Right kidney (tissue), 1 donor: ENCODE data around the gene HSD11B1.
A peak's percentile ranks its signal among the peaks of the same experiment; 100 is the strongest.

Experiments
- DNase-seq: peaks from one replicate; pipeline ENCODE4 v3.0.0-alpha.2; 2016

HSD11B1 gene

DNA sequence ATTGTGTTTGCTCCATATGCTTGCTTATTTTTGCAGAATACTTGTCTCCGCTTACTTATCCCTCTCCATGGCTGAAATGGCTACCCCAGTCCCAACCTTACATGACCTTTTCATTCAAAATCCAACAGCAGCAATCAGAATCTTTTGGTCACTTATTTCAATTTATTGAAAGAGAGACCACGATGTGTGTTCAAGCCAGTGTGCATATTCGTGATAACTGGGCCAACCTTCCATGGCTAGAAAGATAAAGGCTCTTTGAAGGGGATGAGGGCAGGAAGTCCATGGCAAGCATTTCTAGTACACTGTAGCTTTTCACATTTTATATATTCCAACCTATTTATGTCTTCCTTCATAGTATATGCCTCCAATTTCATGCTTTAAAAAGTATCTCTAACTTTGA lies 23.1 kb downstream of the HSD11B1 start:
- DNase-seq, result no peak

DNA sequence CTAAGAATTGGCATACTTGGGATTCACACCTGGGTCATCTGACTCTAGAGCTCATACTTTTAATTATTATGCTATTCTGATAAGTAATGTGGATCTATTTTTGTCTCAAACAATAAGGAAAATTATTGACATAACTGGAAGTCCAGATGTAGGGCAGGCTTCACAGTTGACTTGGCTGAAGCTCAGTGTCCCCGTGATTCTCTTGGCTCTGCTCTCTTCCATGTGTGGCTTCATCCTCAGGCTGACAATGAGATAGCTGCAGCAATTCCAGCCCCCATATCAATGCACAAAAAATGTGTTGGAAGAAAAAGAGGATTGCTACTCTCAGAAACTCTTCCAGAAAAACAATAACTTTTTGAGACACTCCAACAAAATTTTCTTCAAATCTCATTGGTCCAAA lies 23.8 kb downstream of the HSD11B1 start:
- DNase-seq, result no peak

GRCh38 chr1:209729436-209729835 lies 24.8 kb downstream of the HSD11B1 start:
- no peak for DNase-seq

DNA sequence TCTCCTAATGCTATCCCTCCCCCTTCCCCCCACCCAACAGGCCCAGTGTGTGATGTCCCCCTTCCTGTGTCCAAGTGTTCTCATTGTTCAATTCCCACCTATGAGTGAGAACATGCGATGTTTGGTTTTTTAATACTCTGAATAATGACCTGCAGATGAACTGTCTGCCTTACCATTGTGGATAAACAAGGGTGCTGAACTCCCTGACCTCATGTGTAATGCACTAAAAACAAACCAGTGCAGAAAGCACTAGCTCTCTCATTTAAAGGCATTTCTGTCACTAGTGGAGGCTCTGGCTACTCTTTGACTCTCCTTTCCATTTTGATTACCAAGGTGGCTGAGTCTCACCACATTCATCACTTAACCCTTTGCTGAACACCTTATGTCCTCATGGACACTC lies 28.1 kb downstream of the HSD11B1 start:
- DNase-seq, result no peak

- no peak for DNase-seq
Observed at GRCh38 chr1:209733409-209734192, 29.0 kb downstream of the HSD11B1 start.

DNA sequence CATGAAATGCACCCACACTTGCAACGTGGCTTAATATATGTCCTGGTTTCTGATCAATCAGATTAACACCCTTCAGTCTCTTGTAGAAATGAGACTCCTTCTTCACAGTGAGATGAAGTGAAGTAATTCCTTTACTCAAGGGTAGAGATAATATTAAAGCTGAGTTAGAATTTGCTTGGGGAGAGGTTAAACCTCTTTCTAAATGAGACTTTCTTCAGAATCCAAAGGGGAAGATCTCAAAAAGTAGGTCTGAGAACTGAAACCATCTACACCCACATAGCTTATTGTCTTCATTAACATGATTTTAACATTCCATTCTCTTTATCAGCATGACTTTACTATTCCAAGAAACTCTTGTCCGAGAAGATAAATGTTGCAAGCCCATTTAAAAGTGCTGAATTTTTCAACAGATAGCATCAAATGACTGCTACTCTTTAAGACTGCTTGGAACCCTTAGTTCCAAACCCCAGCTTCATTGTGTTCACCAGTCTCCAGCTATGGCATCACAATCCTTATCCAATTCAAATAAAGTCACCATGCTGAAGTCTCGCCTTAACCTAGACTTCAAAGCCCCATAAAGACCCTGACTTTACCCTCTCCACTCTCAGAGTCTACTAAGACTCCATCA lies 32.0 kb downstream of the HSD11B1 start:
- DNase-seq, result no peak

DNA sequence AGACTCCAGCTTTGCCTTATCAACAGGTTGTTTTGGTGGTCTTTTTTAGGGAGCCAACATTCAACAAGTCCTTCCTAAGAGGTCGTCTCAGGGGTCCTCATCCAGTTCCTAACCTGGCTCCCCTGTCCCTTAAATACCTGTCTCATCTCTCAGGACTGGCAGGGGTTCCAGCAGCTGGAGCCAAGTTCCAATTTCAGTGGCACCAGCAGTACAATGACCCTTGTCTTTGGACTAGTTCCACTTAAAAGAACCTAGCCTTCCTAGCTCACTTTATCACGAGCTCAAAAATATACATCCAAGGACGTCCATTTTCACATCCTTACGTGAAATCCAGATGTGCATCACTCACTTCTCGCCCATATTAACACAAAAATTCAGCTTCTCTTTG lies 32.5 kb downstream of the HSD11B1 start:
- DNase-seq, result no peak

GRCh38 chr1:209738270-209738669 lies 33.6 kb downstream of the HSD11B1 start:
- no peak for DNase-seq

DNA sequence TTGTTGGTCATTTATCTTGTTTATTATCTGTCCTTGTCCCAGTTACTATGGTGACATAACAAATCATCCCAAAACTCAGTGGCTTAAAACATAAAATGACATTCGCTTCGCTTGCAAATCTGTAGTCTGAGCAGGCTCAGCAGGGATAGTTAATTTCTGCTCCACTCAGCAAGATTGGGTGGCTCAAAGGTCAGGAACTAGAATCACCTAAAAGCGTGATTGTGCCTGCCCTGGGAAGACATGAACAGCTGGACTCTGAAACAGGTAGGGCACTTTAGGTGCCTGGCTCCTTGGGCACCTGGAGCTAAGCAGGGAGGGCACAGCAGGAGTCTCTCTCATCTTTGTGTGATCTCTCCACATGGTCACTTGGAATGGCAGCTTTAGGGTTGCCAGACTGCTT lies 36.5 kb downstream of the HSD11B1 start:
- no peak for DNase-seq

GRCh38 chr1:209741889-209742288 lies 37.2 kb downstream of the HSD11B1 start:
- no peak for DNase-seq

DNA sequence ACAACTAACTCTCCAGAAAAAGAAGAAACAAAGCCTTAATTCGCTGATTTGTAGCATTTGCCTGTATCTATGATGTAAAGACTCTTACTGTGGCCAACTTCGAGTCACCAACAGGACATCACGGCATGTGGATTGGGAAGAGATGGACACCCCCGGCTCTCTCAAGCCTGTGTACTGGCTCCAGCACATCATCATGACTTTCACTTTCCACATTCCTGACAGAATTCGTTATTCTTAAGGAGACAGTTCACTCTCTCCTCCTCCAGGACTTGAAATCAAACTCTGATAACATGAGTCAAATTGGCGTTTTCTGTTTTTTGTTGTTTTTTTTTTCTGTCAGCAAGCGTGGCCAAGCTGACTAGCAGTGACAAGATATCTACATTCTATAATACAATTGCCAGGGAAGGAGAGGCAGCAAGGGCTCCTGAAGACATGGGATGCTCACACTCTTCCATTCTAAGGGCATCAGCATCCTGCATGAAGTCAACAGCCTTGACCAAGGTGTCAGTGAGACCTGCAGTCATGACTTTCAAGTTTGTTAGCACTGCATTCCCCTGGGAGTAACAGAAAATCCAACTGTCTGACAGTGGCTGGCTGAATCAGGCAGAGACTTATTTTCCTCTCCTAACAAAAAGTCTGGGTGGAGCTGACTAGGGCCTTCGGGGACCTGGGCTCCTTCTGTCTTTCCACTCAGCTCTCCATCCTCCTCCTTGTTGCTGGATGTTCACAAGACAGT lies 37.9 kb downstream of the HSD11B1 start:
- DNase-seq, result no peak

DNA sequence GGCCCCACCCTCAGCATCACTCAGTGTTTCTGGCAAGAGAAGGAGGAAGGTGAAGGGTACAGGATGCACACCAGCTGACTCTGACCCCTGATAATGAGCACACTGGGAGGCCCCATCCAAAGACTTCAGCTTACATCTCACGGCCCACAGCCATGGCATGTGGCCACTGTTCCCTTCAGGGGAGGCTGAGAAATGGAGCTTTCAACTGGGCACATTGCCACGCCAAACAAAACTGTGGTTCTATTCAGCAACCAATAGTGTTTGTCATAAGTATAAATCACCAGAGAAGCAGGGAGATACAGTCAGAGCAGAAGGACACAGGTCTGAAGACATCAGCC lies 38.5 kb downstream of the HSD11B1 start:
- no peak for DNase-seq

GRCh38 chr1:209746451-209747165 lies 42.0 kb downstream of the HSD11B1 start:
- DNase-seq, result no peak

DNA sequence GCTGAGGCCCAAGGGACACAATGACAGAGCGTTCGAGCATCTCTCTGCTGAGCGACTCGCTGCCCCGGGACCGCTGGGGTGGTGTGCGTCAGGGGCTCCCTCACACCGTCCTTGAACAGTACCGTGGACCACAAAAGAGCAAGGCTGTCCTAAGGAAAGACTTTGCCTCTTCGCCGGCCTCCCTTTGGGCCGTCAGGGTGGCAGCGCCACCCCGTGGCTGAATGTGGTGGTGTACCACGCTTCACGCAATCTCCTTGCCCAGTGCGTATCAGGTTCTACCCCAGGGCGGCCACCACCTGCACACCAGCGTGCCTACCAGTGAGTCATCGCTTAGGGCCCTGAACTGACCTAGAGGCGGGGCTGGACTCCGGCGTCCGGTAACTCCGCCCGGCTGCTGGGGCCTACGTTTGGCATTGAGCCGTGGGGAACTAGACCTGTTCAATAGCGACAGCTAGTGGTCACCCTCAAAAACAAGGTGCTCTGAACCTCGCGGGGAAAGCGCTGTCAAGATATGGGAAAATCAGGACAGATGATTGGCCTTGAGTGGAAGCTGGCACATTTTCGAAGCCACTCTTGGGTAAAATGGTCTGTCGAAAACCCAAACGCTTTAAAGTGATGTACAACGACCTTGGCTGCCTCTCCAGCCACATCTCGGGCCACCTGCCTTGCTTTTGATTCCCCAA lies 43.1 kb downstream of the HSD11B1 start:
- peak; percentile 83 for DNase-seq

DNA sequence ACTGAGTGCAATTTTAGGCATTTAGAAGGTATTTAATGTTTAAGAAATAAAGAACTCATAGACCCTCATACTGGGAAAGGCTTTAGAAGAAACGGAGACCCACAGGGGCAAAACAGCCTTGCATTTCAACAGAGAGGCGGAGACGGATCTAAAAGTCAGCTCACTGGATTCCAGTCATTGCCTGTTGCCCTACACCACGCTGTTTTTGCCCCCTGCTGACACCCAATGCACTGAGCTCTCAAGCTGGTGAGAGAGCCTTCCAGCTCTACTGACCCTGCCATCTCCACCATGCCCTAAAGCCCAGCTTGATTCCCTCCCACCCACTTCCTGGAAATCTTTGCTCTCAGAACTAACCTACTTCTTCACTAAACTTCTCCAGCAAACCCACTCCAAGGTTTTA lies 44.0 kb downstream of the HSD11B1 start:
- no peak for DNase-seq

GRCh38 chr1:209749205-209749604 lies 44.6 kb downstream of the HSD11B1 start:
- DNase-seq, result no peak

- DNase-seq, result no peak
Observed at GRCh38 chr1:209749670-209750323, 45.2 kb downstream of the HSD11B1 start.

DNA sequence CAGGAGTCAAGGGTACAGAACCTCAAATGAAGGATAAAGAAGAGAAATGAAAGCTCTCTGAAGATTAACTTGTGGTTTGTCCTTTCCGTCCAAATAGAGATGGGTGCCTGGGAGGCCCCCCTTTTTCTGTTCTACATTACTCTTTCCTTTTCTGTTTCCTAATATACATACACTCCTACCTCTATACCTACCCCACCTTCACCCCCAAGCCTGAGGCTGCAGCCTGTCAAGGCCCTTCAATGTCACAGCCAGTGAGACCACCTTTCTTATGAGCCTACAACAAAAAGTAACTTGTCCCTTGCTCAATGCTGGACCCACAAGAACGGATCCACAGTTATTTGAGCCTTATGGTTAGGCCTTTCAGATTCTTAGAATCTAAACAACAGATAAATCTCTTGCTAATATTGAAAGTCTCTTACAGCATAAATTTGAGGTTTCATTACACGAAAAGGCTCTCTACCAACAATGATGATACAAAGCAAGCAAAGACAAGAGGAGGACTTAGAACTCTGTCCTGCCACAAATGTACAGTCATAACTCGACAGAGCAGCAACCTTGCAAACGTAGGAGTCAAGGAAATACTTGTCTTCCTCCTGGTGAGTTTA lies 47.1 kb downstream of the HSD11B1 start:
- DNase-seq, result no peak

DNA sequence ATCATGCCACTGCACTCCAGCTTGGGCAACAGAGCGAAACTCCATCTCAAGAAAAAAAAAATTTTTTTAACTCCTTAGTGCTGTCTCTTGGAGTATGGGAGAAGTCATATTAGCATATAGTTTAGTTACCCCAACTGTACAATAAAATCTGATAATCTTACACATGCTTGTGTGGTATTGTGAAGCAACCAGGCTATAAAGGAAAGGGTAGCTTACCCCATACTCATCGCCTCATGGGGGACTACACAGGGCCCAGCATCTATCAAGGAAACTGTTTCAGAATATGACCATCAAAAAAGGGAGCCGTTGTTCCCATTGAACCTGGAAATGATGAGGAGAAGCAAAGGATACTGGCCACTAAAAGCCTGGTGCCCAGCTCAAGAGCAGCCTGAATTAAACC lies 48.2 kb downstream of the HSD11B1 start:
- DNase-seq, result no peak

GRCh38 chr1:209755256-209755655 lies 50.6 kb downstream of the HSD11B1 start:
- DNase-seq, result no peak

DNA sequence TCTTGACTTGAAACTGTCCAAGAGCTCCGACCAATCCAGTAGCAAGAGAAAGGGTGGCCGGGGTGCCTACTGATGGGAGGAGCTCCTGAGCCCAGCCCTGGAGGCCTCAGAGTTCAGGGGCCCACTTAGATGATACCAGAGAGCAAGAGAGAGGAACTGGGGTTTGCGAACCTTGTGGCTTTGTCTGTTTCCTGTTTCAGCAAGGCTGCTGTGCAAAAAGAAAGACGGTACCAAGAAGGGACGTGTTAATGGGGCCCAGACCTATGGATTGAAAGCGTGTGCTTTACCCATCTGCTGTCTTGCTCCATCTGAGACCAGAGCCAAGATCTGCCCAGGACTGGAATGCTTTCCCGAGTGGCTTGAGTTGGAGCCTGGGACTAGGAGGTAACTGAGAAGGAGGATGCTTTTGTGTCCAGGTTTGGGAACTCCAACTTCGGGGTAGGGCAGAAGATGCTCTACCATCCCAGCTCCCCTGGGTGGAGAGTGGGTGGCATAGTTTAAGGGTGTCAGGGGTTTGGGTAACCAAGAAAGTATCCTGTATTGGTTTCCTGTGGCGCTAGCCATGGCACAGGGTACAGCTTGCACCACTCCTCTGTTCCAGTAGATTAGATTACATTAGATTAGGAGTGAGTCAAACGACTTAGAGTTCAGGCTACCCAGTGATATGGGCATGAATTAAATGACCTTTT lies 51.4 kb downstream of the HSD11B1 start, which contains the start of gene TRAF3IP3:
TRAF3IP3 (plus strand) TSS at position 128 of the 689 bp plus-strand sequence. CDS start 3,987 bp downstream, outside the sequence.
- no peak for DNase-seq
